A549 treated with Hydrocortisone at 1 μM for 4 hours (cell line): ENCODE data around the gene ASB11. TPM values are rescaled to one million over a fixed set of nuclear protein-coding genes. Genes with fewer than 3 reads are reported as not detected.

Experiments
- total RNA-seq: library from RNA; stranded (reverse); fragments of 200-300 nt; extraction: Qiagen RNA extraction; gene quantifications from 5 replicates; pipeline ENCODE4 v1.2.3, GENCODE V29; 2022

The ASB11 gene
- not detected in 5 replicates for total RNA-seq

GRCh38 chrX:15315509-15315908 is at the start of gene ASB11:
Gene ASB11 (minus strand): TSS chrX:15315640. CDS start chrX:15315605, 35 bp downstream.

GRCh38 chrX:15335135-15336022 is 19.9 kb upstream of the ASB11 start, which contains the start of gene PIGA:
Gene PIGA (minus strand): TSS chrX:15335523. CDS start chrX:15331930, 3,593 bp downstream.

GRCh38 chrX:15269618-15270521 is 45.6 kb downstream of the ASB11 start, which contains the start of gene ASB9:
Gene ASB9 (minus strand): TSS chrX:15270083. CDS start chrX:15269874, 209 bp downstream.

Other genes with a start within 250 kb of the ASB11 start
- gene ASB9, start 45.6 kb downstream of the ASB11 start, total RNA-seq: 19.9 to 25.9 TPM (median 22.0 TPM) in 5 replicates
- 5.8 to 12.1 TPM (median 7.6 TPM) in 5 replicates for gene PIGA, start 19.9 kb upstream of the ASB11 start, total RNA-seq
- gene VEGFD, start 68.8 kb upstream of the ASB11 start, total RNA-seq: 0.10 to 0.41 TPM (median 0.26 TPM) in 5 replicates
- gene PIR, start 177.7 kb upstream of the ASB11 start, total RNA-seq: 46.8 to 54.6 TPM (median 54.0 TPM) in 5 replicates
- 0.03 TPM in 1 of 5 replicates, not detected in the others for gene BMX, start 185.2 kb upstream of the ASB11 start, total RNA-seq